GM23338 (cell line): ENCODE results near the gene PLEKHA8.

ENCODE experiments used
- CTCF ChIP-seq, 2 experiments: fragments of 200-600 bp in 1 of 2; sonication (generic) in 1 of 2; conservative IDR thresholded peaks; 2 replicates each; pipeline versions ENCODE4 v1.5.1 to v1.6.1; 2016 to 2017; ENCODE audit warnings: antibody characterized with exemption in 2 of 2, low read depth in 2 of 2, mild to moderate bottlenecking in 2 of 2, moderate library complexity in 1 of 2
- EZH2 ChIP-seq: fragments of 200-600 bp; sonication (generic); IDR thresholded peaks from one replicate; pipeline ENCODE4 v1.8.0; 2017; ENCODE audit warnings: antibody characterized with exemption, mild to moderate bottlenecking, low read depth; ENCODE audit not compliant: unreplicated experiment
- EZH2phosphoT487 ChIP-seq: fragments of 200-600 bp; sonication (generic); IDR thresholded peaks from one replicate; pipeline ENCODE4 v1.8.1; 2018; ENCODE audit warnings: antibody characterized with exemption; ENCODE audit not compliant: unreplicated experiment
- POLR2AphosphoS5 ChIP-seq: IDR thresholded peaks from 2 replicates; pipeline ENCODE4 v1.6.1; 2016; ENCODE audit warnings: antibody characterized with exemption, low read depth
- REST ChIP-seq: IDR thresholded peaks from one replicate; pipeline ENCODE4 v1.6.1; 2018; ENCODE audit warnings: antibody characterized with exemption; ENCODE audit not compliant: unreplicated experiment

- TF ChIP-seq POLR2AphosphoS5 (no peak), CTCF (conservative IDR thresholded peaks at IDR 0.05; ENCODE audit: low read depth in 2 of 2) (no peak), EZH2phosphoT487 (no peak), REST (no peak), EZH2 (no peak)
Measured at GRCh38 chr7:30177186-30177585, 149.0 kb downstream of the PLEKHA8 start.
